ENCODE measurements around the gene LMTK2.

The LMTK2 gene

GRCh38 chr7:98136423-98136822, 29.8 kb downstream of the LMTK2 start:
- H2AFZ ChIP-seq (ENCODE audit: low read length) = no peak overlapping the region
- H3K4me3 ChIP-seq (ENCODE audit: low read length, poor library complexity, severe bottlenecking) = no peak overlapping the region
- peaks cover 10% of the 10 kb centered on the region; the same call in 1 of the 2 replicates for H3K79me2 ChIP-seq (ENCODE audit: insufficient read depth, low read length)
- no peak overlapping the region for H3K4me2 ChIP-seq (ENCODE audit: low read depth, low read length, poor library complexity, severe bottlenecking)
- H3K9me3 ChIP-seq (ENCODE audit: insufficient read depth, low read depth, low read length) = no peaks in the 10 kb centered on the region
- H3K27me3 ChIP-seq (ENCODE audit: insufficient read depth, low read length, poor library complexity, severe bottlenecking) = no peaks in the 10 kb centered on the region
- no peaks in the 10 kb centered on the region for H3K9me2 ChIP-seq (replicated peaks; ENCODE audit: low read depth, low read length)
- peaks cover 28% of the 10 kb centered on the region; the same call in 1 of the 2 replicates for H3K36me3 ChIP-seq (ENCODE audit: insufficient read depth, low read length)
- TF ChIP-seq EZH2phosphoT487 (IDR thresholded peaks at IDR 0.05; ENCODE audit: borderline replicate concordance) = no peak
- peaks cover 31% of the 10 kb centered on the region for H3K4me1 ChIP-seq (ENCODE audit: insufficient read depth, low read length, poor library complexity, severe bottlenecking)
- H3F3A ChIP-seq (ENCODE audit: low read depth) = peaks cover 10% of the 10 kb centered on the region
- no peak overlapping the region for H3K9ac ChIP-seq (ENCODE audit: low read depth, low read length, poor library complexity, severe bottlenecking)
- peaks cover 63% of the 10 kb centered on the region for H4K20me1 ChIP-seq (ENCODE audit: insufficient read depth, low read length, poor library complexity, severe bottlenecking)

- Histone ChIP-seq H2AFZ (ENCODE audit: low read length) (no peak overlapping the region), H3F3A (ENCODE audit: low read depth) (peaks cover 8% of the 10 kb centered on the region), H3K36me3 (ENCODE audit: insufficient read depth, low read length) (peaks cover 32% of the 10 kb centered on the region; the same call in 1 of the 2 replicates), H3K27me3 (ENCODE audit: insufficient read depth, low read length, poor library complexity, severe bottlenecking) (no peaks in the 10 kb centered on the region), H3K4me2 (ENCODE audit: low read depth, low read length, poor library complexity, severe bottlenecking) (no peak overlapping the region), H3K79me2 (ENCODE audit: insufficient read depth, low read length) (peaks cover 10% of the 10 kb centered on the region; the same call in 1 of the 2 replicates), H3K4me1 (ENCODE audit: insufficient read depth, low read length, poor library complexity, severe bottlenecking) (peaks cover 23% of the 10 kb centered on the region), H3K9me3 (ENCODE audit: insufficient read depth, low read depth, low read length) (no peaks in the 10 kb centered on the region), H3K9me2 (replicated peaks; ENCODE audit: low read depth, low read length) (no peaks in the 10 kb centered on the region), H4K20me1 (ENCODE audit: insufficient read depth, low read length, poor library complexity, severe bottlenecking) (peaks cover 54% of the 10 kb centered on the region), H3K9ac (ENCODE audit: low read depth, low read length, poor library complexity, severe bottlenecking) (no peak overlapping the region), H3K4me3 (ENCODE audit: low read length, poor library complexity, severe bottlenecking) (no peak overlapping the region)
- TF ChIP-seq CTCF (conservative IDR thresholded peaks at IDR 0.05; ENCODE audit: low read length) = peak; percentile 35; the same call in 1 of the 2 replicates
- no peak for TF ChIP-seq EZH2phosphoT487 (IDR thresholded peaks at IDR 0.05; ENCODE audit: borderline replicate concordance)
Observed at GRCh38 chr7:98137134-98137825, 30.6 kb downstream of the LMTK2 start.

- Histone ChIP-seq H3K27me3 (ENCODE audit: insufficient read depth, low read length, poor library complexity, severe bottlenecking) (no peaks in the 10 kb centered on the region), H3K9me2 (replicated peaks; ENCODE audit: low read depth, low read length) (no peaks in the 10 kb centered on the region), H3K79me2 (ENCODE audit: insufficient read depth, low read length) (peaks cover 10% of the 10 kb centered on the region; the same call in 1 of the 2 replicates), H4K20me1 (ENCODE audit: insufficient read depth, low read length, poor library complexity, severe bottlenecking) (peaks cover 49% of the 10 kb centered on the region), H3K9me3 (ENCODE audit: insufficient read depth, low read depth, low read length) (no peaks in the 10 kb centered on the region), H3F3A (ENCODE audit: low read depth) (peaks cover 8% of the 10 kb centered on the region), H3K36me3 (ENCODE audit: insufficient read depth, low read length) (peaks cover 36% of the 10 kb centered on the region; the same call in 1 of the 2 replicates), H3K9ac (ENCODE audit: low read depth, low read length, poor library complexity, severe bottlenecking) (no peak overlapping the region), H3K4me2 (ENCODE audit: low read depth, low read length, poor library complexity, severe bottlenecking) (no peak overlapping the region), H3K4me3 (ENCODE audit: low read length, poor library complexity, severe bottlenecking) (no peak overlapping the region), H3K4me1 (ENCODE audit: insufficient read depth, low read length, poor library complexity, severe bottlenecking) (peaks cover 18% of the 10 kb centered on the region), H2AFZ (ENCODE audit: low read length) (no peak overlapping the region)
- no peak for TF ChIP-seq CTCF (conservative IDR thresholded peaks at IDR 0.05; ENCODE audit: low read length)
- no peak for TF ChIP-seq EZH2phosphoT487 (IDR thresholded peaks at IDR 0.05; ENCODE audit: borderline replicate concordance)
Observed at GRCh38 chr7:98137826-98138151, 31.1 kb downstream of the LMTK2 start.

All from Loucy (cell line).